HL-60/S4 treated with phorbol 12-myristate 13-acetate at 8.2 ng/mL for 4 days and 3 days (cell line): ENCODE results near the gene PPIL1.

Source experiments
- in situ Hi-C: fragments of 300-500 bp; cut with MboI; formaldehyde crosslinking; loops from 2 replicates; pipeline ENCODE4 v1.15.0; 2022; ENCODE audit warnings: low sequenced_read_pairs

Gene PPIL1

DNA sequence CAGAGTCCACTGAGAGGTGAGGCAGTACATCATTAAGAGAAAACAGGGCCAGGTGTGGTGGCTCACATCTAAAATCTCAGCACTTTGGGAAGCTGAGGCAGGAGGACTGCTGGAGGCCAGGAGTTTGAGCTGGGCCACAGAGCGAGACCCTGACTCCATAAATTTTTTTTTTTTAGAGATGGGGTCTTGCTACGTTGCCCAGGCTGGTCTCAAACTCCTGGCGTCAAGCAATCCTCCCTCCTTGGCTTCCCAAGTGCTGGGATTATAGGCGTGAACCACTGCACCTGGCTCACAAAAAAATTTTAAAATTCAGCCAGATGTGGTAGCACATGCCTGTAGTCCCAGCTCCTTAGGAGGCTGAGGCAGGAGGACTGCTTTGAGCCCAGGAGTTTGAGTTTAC is 17.3 kb downstream of the PPIL1 start:
- in situ Hi-C loops, result no loop called here

DNA sequence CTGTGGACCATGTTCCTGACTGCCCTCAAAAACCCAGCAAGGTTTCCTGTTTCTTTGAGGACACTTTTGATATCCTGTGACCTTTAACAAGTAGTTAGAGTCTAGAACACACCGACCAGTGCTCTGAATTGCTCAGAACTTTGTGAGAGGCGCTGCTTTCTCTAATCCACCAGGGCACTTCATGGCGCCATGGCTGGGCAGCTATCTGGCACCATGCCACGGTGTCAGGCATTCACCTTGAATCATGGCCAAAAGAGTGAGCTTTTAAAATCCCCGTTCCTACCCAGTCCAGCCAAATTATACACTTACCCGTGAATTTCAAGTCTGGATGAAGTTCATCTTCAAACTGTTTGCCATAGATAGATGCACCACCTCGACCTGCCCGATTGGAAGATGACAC is 18.3 kb downstream of the PPIL1 start:
- in situ Hi-C loops, result no loop called here

DNA sequence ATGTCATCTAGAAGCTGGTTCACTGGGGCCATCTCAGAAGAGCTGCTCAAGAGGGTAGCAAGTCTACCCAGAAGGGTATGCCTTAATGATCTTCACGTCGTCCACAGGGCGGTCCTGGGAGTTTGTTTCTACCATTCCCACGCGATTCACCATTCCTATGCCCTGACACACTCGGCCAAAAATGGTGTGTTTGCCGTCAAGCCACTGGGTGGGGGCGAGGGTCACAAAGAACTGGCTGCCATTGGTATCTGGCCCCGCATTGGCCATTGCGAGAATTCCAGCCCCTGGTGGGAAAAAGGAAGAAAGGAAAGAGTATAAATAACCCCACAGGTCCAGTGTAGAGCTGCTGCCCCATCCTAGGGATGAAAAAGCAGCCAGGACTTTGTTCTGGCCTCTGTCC is 18.9 kb downstream of the PPIL1 start:
- in situ Hi-C loops, result no loop called here

DNA sequence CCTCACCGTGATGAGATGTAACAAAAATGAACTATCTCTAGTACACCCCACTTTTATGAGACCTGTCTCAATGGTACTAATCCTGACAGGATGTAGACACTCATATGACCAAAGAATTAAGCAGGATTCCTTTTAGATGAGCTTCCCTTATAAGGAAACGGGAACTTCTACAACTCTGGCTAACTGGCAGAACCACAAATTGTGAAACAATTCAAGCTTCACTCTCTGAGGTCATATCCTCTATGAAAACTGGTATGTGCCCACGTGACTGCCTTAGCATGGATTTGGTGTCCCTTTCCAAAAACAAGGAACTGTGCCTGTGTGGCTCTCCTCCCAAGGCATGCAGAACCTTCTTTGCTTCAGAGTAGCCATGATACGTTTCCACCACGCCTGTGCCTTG is 21.3 kb downstream of the PPIL1 start:
- in situ Hi-C loops, result no loop called here

DNA sequence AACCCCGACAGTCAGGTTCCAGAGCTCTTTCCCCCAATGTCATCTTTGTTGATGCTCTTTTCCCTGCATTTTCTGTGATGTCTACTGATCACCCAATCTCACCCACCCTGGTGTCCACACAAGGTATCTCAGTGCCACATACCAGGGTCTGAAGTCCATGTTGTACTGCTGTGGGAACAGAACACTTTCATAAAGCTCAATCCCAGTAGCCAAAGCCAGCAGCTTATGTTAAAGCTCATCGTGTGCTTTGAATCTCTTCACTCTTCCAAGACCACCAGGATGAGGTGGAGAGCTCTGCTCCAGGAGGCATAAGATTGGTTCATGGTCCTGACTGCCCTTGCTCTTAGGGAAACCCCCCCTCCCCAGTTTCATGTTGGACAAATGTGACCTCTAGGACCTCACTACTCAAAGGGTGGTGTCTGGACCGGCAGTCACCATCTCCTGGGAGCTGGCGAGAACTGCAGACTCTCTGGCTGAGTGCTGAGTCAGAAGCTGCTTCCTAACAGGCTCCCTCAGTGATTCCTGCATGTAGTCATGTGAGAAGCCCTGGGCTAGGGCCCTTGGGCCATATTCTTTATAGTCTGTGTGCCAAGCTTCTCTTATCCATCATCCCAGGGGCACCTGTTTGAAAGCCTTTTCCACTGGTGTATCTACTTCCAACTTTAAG is 22.0 kb downstream of the PPIL1 start:
- in situ Hi-C loops, result no loop called here

DNA sequence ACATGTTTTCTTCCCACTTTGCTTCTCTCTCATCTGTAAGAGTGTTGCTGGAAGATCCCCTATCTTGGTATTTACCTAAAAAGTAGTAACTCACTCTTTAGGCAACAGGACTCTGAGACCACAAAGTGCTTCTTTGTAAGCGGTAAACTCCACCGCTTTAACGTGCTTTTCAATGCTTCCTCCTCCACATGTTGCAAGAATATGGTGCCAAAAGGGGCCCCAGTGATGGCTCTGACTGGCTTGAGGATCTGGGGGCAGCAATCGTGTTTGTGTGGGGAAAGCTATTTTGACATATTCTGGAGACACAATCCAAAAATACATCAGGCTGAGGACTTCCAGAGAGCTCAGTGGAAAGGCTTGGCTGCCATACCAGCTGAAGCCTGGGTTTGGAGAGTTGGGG is 23.0 kb downstream of the PPIL1 start:
- in situ Hi-C loops, result no loop called here

DNA sequence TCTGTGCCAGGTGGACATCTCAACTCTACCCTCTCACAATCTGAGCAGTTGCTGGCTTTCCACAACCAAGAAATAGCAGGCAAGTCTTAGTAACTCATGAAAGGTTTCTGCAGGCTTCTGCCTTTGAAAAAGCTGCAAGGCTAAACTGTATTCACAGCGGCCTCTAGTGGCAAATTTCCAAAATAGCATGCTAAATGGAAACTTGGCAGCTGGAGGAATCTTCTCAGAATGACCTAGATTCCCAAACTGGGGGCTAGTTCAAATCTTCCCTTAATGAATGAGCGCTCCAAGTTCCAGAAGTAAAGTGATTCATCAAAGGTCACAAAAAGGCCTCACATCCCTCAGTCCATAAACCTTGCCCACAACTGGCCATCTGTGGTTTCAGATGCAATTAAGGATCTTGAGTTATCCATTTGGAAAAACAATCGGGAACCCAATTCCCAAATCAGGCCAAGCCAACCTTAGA is 23.4 kb downstream of the PPIL1 start:
- in situ Hi-C loops, result no loop called here

DNA sequence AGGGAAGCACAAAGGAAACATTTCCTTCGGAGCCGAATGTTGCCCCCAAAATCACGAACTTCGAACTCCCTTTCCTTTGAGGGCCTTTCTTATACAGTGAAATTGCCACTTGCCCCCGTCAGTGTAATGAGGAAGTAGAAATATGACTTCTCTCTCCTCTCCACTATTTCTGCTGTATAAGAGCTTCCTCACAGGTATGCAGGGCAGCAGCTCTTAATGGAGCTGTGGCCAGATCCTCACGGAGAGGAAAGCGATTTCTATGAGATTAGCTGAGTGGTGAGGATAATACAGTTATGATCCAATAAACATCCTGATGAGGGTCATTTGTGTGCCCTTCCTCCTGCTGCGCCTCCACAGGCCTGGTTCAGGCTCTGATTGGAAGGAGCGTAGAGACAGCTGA is 24.6 kb downstream of the PPIL1 start:
- in situ Hi-C loops, result no loop called here

DNA sequence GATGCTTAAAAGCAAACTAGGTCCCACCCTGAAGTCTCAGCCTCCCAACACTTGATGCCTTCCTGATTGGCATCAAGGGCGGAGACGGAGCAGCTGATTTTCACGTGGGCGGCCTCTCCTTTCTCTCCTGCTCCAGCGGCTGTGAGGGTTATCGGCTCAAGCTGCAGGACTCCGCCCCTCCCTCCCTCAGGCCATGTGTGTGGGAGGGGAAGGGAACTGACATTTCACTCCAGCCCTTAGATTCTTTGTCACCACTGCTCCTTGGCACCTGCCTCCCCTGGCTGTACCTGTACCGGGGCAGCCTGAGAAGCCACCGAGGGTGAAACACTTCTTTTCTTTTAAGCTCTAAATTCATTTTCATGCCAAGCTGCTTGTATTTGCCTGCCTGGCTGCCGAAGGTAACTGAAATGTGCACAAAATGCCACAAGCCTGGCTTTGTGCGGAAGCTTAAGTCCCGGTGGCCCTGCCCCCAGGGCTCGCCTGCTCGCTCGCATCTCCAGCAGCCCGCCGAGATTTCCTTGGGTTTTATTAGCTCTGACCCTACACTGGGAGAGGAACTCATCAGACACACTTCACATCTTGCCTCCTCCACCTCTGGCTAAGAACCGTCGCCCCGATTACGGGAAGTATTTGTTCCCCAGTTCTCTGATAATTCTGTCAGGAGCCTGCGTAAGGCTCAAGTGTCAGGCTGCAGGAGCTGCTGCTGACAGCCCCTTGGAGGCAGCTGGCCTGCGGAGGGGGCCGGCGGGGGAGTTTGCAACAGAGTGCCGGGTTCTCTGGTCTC is 25.8 kb downstream of the PPIL1 start:
- in situ Hi-C loops, result no loop called here

DNA sequence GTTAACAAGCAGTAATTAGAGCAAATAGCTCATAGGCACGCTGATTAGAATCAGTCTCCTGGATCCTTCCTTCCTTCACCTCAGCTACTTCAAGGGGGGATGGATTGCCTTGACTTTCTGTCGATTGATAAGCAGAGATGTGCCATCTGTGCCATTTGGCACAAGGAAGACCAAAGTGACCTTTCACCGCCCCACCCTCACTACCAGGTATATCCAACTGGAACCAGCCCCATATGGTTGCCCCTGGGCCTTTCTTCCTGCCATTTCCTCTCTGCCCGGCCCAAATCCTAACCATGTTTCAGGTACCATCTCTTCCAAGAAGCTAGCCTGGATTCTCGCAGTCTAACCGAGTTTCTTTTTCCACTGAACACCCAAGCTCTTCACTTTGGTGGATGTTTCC is 26.6 kb downstream of the PPIL1 start:
- in situ Hi-C loops, result no loop called here

DNA sequence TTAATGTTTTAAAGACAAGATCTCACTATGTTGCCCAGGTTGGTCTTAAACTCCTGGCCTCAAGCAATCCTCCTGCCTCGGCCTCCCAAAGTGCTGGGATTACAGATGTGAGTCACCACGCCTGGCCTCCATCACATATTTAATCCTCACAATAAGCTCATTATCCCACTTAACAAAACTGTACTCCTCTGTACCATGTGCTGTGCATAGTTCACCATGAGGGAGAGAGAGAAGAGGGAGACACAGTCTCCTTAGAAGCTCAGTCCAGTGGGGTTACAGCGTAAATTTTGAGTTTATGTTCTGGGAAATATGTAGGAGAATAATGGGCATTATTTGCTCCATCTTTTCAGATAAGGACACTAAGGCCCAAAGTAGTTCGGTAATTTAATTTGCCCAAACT is 27.5 kb downstream of the PPIL1 start:
- in situ Hi-C loops, result no loop called here

DNA sequence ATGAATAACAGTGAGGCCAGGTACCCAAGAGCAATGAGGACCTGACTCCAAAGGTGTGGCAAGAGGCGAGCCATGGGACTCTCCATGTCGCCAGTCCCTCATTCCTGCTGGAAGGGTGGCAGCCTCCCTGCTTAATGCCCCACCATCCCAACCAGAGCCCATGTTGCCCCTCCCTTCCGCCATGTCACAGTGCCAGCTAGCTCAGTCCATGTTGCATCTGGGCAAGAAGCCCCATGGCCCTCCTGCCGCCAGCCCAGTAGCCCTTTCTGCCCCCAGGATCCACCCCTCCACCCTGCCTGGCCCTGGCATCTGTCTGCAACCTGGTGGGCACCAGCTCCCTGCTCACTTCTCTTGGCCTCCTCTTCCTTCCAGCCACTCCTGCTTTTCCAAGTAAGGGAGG is 29.4 kb downstream of the PPIL1 start:
- in situ Hi-C loops, result no loop called here

DNA sequence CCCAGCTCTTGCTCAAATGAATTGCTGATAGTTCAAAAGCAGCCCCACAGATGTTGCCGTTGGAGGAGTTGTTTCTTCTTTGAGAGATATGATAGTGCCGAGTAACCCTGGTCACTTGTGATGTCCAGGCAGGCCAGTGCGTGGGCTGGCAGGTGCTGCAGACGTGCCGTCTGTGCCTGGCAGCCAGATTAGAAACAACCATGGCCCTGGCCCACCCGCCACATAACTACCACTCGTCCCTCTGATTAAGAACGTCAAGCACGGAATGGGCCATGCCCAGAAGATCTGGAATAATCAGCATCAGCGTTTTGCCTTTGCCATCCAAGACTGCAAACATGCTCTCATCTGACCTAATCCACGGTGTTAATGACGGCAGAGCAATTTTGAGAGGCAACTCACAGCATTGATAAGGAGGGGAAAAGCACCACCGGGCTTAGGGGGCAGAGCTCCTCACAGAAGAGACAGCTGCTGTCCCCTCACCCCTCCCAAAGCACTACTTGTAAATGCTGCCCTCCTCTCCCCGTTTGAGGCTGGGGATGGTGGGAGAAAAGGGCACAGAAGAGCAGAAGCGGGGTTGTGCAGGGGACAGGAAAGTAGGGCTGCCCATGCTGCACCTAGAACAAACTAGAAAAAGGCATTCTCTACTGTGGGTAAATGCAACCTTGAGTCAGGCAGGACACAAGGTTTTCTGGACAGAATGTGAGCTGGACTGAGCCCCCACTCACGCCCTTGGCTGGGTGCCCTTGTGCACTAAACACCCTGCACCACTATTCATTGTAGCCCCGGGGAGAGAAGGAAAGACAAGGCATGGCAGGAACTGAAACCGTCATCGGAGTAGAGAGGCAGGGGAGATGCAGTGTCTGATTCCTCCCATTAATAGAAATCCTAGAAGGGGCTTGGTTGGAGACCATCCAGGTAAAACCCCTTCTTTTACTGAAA is 30.1 kb downstream of the PPIL1 start:
- in situ Hi-C loops, result no loop called here

DNA sequence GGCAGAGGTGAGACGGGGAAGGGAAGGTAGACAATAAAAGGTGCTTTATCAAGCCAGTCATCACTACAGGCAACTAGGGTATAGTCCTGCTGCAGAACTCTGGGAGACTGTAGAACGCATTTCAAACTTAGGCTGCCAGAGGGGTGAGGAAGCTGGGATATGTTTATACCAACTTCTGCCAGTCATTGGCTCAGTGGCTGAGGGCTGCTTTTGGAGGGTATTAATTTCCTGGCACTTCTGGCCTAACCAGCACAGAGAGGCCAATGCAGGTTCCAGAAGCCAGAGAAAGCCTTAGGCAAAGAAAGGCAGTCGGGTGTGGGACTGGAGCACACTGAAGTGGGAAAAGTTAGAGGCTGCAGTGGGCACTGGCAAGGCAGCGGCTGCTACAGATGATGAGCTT is 31.4 kb downstream of the PPIL1 start:
- in situ Hi-C loops, result no loop called here

DNA sequence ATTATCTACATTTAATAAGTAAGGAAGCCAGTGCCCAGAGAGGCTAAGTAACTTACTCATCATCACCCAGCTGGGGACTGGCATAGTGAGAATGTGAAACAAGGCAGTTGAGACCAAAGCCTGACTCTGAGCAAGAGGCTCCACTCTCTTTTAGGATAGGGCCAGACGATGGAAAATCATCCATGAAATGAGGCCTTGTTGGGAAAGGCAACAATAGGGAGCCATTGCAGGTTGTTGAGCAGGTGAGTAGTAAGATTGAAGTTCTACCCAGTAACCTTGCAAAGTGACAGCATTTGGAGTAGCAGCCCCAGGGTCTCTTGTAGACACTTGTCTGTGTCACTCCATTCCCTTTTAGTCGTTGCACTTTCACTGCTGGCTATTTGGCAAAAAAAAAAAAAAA is 32.8 kb downstream of the PPIL1 start:
- in situ Hi-C loops, result no loop called here

DNA sequence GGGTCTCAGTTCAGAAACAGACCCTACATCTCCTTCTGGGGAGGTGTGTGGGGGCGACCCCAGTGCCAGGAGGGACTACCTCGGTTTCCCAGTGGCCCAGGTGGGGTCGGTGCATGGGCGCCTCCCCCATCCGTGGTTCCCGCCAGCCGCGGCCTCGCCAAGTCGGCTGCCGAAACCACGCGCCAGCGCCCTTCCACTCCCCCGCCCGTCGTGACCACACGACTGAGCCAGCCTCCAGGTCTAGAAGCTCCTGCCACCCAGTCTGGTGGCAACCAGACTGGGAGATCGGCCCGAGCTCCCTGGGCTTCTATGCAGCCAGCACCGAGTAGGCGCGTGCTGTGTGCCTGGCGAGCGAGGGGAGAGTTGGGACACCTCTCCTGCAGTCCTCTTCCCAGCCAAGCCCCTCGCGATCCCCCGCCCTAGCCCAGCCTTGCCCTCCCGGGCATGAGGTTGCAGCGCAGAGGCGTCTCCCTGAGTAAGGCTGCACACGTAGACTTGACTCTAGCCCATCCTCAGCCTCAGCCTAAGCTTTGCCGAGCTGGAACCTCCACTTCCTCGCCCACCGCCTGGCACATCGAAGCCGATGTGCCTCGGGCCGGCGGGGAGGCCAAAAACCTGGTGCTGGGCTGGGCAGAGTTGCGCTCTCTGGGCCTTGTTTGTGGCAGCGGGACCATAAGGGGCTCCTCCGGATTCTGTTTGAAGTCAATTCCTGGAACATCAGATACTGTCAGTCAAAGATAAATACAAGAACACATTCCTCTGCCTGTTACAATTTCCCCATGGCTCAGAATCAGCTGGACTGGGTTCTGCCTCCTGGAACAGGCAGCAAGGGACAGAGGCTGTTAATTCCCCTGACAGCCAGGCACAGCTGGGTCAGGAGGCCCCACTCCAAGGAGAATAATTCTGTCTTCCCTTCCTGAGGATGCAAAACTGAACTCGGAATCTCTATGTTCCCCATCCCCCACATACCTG is 33.9 kb downstream of the PPIL1 start:
- in situ Hi-C loops, result no loop called here

DNA sequence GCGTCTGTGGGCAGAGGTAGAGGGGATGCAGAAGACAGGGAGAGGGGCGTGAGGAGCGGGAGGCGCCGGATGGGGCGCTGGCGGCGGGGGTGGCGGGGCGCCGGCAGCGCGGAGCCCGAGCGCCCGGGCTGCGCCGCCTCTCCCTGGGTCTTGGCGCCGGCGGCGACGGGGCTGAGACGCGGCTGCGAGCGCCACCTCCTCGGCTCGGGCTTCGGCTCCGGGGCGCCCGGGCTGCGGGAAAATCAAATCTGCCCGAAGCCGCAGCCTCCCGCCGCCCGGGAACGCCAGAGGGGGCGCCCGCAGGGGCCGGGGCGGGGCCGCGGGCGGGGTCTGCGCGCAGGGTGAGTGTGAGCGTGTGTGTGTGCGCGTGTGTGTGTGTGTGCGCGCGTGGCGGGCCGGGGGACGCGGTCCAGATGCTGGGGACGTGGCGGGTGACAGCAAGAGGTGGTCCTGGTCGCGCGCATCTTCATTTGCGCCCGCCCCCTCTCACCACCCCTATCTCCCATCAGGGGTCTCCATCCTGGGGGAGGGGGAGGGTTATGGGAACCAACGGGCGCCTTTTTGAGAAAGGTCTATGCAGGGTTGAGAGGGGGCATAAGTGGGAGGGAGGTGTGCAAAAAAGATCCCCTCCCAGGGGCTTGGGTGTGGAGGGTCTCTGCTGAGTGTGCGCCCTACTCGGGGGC is 34.7 kb downstream of the PPIL1 start:
- in situ Hi-C loops, result no loop called here

DNA sequence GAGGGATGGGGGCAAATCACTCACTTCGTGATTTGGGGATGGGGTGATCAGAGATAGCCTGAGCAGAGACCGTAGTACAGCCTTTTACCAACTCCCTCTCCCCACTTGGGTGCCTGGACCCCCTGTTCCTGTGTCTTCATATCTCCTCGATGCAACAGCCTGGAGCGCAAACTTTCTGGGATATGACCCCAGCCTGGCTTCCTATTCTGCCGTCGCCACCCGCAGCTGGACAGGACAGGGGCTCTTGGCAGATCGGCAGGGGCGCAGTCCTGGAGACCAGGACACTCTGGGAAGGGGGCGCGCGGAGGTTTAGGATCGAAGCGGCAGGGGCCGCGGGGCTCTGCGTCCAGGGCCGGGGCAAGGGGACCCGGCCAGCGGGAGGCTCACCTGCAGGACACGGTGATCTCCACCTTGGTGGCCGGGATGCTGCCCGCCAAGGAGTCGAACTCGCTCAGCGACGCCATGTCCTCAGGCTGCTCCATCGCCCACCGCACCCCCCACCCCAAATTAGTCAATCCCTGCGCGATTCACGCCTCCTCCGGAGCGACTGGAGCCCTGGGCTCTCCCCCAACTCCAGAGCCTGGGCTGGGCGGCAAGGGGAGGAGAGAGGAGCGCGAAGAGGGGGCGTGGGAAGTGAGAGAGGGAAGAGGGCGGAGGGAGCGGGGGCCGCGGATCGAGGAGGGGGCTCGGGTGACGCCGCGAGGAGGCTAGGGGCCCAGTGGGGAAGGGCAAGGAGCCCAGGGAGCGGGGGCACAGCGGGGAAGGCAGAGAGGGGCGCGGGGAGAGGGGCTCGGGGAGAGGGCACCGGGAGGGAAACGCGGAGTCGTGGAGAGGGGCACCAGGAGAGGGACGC is 35.5 kb downstream of the PPIL1 start, which contains the start of gene CPNE5:
Gene CPNE5 (minus strand): TSS at position 549 of the 853 bp plus-strand sequence. CDS start 67 bp downstream, at position 482.
- in situ Hi-C loops, result no loop called here

DNA sequence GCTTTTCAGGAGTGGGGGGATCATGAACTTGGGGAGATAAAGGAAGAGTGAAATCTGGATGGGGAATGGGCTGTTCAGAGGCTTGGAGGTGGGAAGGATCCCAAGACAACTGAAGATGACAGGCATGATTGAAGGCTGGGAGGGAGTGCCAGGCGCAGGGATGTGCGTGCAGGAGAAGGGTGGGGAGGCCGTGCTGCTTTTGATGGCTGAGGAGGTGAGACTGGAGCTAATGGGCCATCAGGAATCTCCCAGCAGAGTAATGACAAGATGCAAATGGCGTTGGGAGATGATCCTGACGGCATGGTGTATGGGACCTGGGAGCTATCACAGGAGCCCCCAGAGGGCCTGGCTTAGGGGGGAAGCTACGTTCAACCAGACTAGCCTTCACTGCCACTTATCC is 36.9 kb downstream of the PPIL1 start:
- in situ Hi-C loops, result no loop called here
